GM12878 (cell line): ENCODE results near the gene P2RX6. TPM values are rescaled to one million over a fixed set of nuclear protein-coding genes. Genes with fewer than 3 reads are reported as not detected.
"Not testable (repeated sequence)": the region's sequence is repeated elsewhere in the genome, so short reads cannot be mapped to it uniquely, and the experiment has no call there.

Experiments
- ATAC-seq: fragments of 200-7000 bp; cut with Tn5 transposase; 3 replicates; pipeline ENCODE4 v1.9.1; 2020; ENCODE audit warnings: mild to moderate bottlenecking, moderate library complexity
- BruUV-seq: library from RNA; stranded (reverse); fragments of 400-500 nt; replicated peaks from 2 replicates; lab custom pipeline; 2021; lab: Mats Ljungman, UMichigan
- CTCF ChIA-PET: fragments of 300-600 bp; sonication (Branson Sonifier 250); formaldehyde crosslinking; extraction: SDS; loops from one replicate; lab custom pipeline; 2021; ENCODE audit warnings: inconsistent platforms; lab: Yijun Ruan, JAX
- POLR2A ChIA-PET: fragments of 350-600 bp; formaldehyde crosslinking; extraction: SDS; loops from one replicate; lab custom pipeline; 2021; ENCODE audit warnings: inconsistent platforms; lab: Charles Lee
- RAD21 ChIA-PET: fragments of 300-600 bp; sonication (Branson Sonifier 250); formaldehyde crosslinking; loops from one replicate; lab custom pipeline; 2023; ENCODE audit warnings: antibody characterized with exemption; ENCODE audit not compliant: unreplicated experiment; lab: Charles Lee
- SMC1A ChIA-PET: fragments of 300-600 bp; sonication (Branson Sonifier 250); formaldehyde crosslinking; loops from one replicate; lab custom pipeline; 2023; ENCODE audit not compliant: unreplicated experiment, uncharacterized antibody; lab: Charles Lee
- DNase-seq: peaks from one replicate; pipeline ENCODE4 v3.0.0-alpha.2; 2011; ENCODE audit warnings: low read depth, low spot score
- FAIRE-seq: peaks from 3 replicates; lab custom pipeline; 2011; peaks lifted over from hg19 to GRCh38; lab: Jason Lieb, UNC
- H2AFZ ChIP-seq: 2 replicates; pipeline ENCODE4 v1.6.0; 2011; ENCODE audit warnings: low read depth, low read length, control low read depth; ENCODE audit not compliant: control insufficient read depth
- H3K27ac ChIP-seq: 2 replicates; pipeline ENCODE4 v1.5.1; 2011; ENCODE audit warnings: control low read depth; ENCODE audit not compliant: control insufficient read depth, insufficient read depth
- H3K27me3 ChIP-seq, 2 experiments: replicated peaks in 1 of 2; 2 replicates each; pipeline versions ENCODE4 v1.6.0 to v1.6.1; 2011; ENCODE audit warnings: low read length in 1 of 2; ENCODE audit not compliant: control insufficient read depth in 2 of 2, insufficient read depth in 2 of 2
- H3K36me3 ChIP-seq, 2 experiments: 2 replicates each; pipeline ENCODE4 v1.5.1; 2011; ENCODE audit warnings: low read length in 1 of 2; ENCODE audit not compliant: control insufficient read depth in 2 of 2, insufficient read depth in 2 of 2
- H3K4me1 ChIP-seq: 2 replicates; pipeline ENCODE4 v1.6.1; 2011; ENCODE audit warnings: mild to moderate bottlenecking, low read length, moderate library complexity, mixed read lengths; ENCODE audit not compliant: control insufficient read depth, insufficient read depth
- H3K4me2 ChIP-seq: 2 replicates; pipeline ENCODE4 v1.6.0; 2011; ENCODE audit warnings: control low read depth; ENCODE audit not compliant: control insufficient read depth, insufficient read depth
- H3K4me3 ChIP-seq: fragments of 200-600 bp; sonication (generic); 2 replicates; pipeline ENCODE4 v1.5.1; 2016
- H3K79me2 ChIP-seq: 2 replicates; pipeline ENCODE4 v1.6.0; 2011; ENCODE audit warnings: low read length; ENCODE audit not compliant: control insufficient read depth, insufficient read depth
- H3K9ac ChIP-seq: 2 replicates; pipeline ENCODE4 v1.8.0; 2011; ENCODE audit warnings: low read length, control low read depth, mixed read lengths; ENCODE audit not compliant: control insufficient read depth, insufficient read depth
- H3K9me3 ChIP-seq: replicated peaks from 3 replicates; pipeline ENCODE4 v1.5.1; 2011; ENCODE audit warnings: mild to moderate bottlenecking, low read length; ENCODE audit not compliant: control insufficient read depth, insufficient read depth
- H4K20me1 ChIP-seq: 2 replicates; pipeline ENCODE4 v1.6.0; 2011; ENCODE audit not compliant: control insufficient read depth, insufficient read depth
- CBX3 ChIP-seq: fragments of 200-600 bp; sonication (generic); IDR thresholded peaks from 2 replicates; pipeline ENCODE4 v1.6.1; 2016; ENCODE audit warnings: low read depth, borderline replicate concordance
- RUNX3 ChIP-seq: IDR thresholded peaks from 2 replicates; pipeline ENCODE4 v1.6.1; 2012; ENCODE audit warnings: low read length, inconsistent platforms
- WGBS: methylation state at CpG from one replicate; pipeline ENCODE4 v1.1.6; 2016; ENCODE audit warnings: low lambda C conversion rate; ENCODE audit not compliant: insufficient replicate concordance, insufficient coverage; ENCODE audit errors: missing lambda C conversion rate; 5-methylcytosine and 5-hydroxymethylcytosine counted together
- in situ Hi-C: fragments of 300-500 bp; cut with MboI; formaldehyde crosslinking; loops from 9 replicates; pipeline ENCODE4 v1.14.3; 2018; ENCODE audit warnings: mixed read lengths
- intact Hi-C: fragments of 100-400 bp; cut with micrococcal nuclease; formaldehyde crosslinking; loops from one replicate; pipeline ENCODE4 v1.14.2; 2022; ENCODE audit not compliant: unreplicated experiment
- polyA plus RNA-seq, 11 experiments: library from polyadenylated mRNA; depleted of rRNA in 4 of 11; unstranded in 6 of 11; stranded (reverse) in 5 of 11; fragments of >200 nt; fragmentation: Nextera tagmentation in 4 of 11; fragmentation: Illumina TruSeq in 1 of 11; extraction: Ambion mirVana in 4 of 11; extraction: Trizol in 1 of 11; gene quantifications; 1 replicate in 1 of 11; 2 replicates in 10 of 11; pipeline versions ENCODE4 v1.2.1 to v1.2.3, GENCODE V29; 2011 to 2016; ENCODE audit warnings: inconsistent platforms in 2 of 11, missing spikeins in 2 of 11, low read depth in 1 of 11
- total RNA-seq, 4 experiments: library from RNA; depleted of rRNA in 3 of 4; stranded (reverse); fragments of >200 nt in 3 of 4; fragmentation: Illumina TruSeq in 1 of 4; extraction: Trizol in 1 of 4; gene quantifications; 2 replicates each; pipeline versions ENCODE4 v1.2.1 to v1.2.3, GENCODE V29; 2013 to 2021
- TF ChIP-seq, protein P1 (sequence below): fragments of 450-650 bp; IDR thresholded peaks from 2 replicates; pipeline ENCODE4 v1.6.1; 2017; ENCODE audit warnings: antibody characterized with exemption, mild to moderate bottlenecking, moderate library complexity

The P2RX6 gene
- total and polyA plus RNA-seq, 10 of the 15 experiments (the other 5 are each of a cell fraction or from before 2014, with no cell fraction given), result 0.03 to 0.21 (median 0.07) TPM; not detected in 5

DNA sequence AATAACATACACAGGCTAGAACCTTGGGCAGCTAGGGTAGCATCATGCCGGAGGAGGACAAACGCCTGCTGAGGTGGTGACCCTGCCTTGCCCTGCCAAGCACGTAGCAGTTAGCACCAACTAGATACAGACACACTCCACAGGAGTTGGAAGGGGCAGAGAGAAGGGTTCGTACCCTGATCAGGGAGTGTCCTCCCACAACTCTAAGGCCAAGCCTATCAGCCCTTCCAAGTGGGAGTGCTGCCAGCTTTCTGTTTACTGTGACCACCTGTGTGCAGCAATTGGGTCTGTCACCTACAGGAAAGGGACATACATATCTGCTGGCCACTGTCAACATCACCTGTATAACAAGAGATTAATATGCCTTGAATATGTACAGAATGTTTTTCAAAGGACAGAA lies 11.2 kb upstream of the P2RX6 start:
- Histone ChIP-seq H3K27me3 (no peaks in the 10 kb centered on the region), H3K4me3 (no peak overlapping the region; the same call in 1 of the 2 replicates), H3K4me1 (peaks cover 5% of the 10 kb centered on the region), H3K4me2 (peak overlapping the region; percentile 98), H4K20me1 (no peaks in the 10 kb centered on the region), H3K9me3 (no peaks in the 10 kb centered on the region), H3K27ac (no peak overlapping the region), H3K79me2 (peaks cover 21% of the 10 kb centered on the region), H3K9ac (no peak overlapping the region), H2AFZ (no peak overlapping the region), H3K36me3 (peaks cover 0 to 4% of the 10 kb centered on the region in 2 experiments; a peak in 1 of 4 replicates)
- DNase-seq (no peak), ATAC-seq (no peak), FAIRE-seq (no peak)
- in situ Hi-C loops (no loop called here), intact Hi-C loops (no loop called here)
- ChIA-PET RAD21 (interaction anchor here (1.7 kb wide), 1 partner anchor 87 kb away, joined by 3 read pairs; no protein-coding TSS in a partner anchor), CTCF (interaction anchor here (0.6 to 2.3 kb wide), 3 partner anchors 8 to 118 kb away, joined by 3 to 9 read pairs (median 4); no protein-coding TSS in a partner anchor), SMC1A (interaction anchor here (1.2 kb wide), 1 partner anchor 11 kb away, joined by 3 read pairs; the partner anchor contains the start of gene P2RX6), POLR2A (no interaction called here)
- 98% methylated on average over 4 of the region's 4 CpGs for WGBS
- BruUV-seq, result no TSS peak
- no peak for TF ChIP-seq CBX3
- no peak for TF ChIP-seq RUNX3
- TF ChIP-seq, protein P1, sequence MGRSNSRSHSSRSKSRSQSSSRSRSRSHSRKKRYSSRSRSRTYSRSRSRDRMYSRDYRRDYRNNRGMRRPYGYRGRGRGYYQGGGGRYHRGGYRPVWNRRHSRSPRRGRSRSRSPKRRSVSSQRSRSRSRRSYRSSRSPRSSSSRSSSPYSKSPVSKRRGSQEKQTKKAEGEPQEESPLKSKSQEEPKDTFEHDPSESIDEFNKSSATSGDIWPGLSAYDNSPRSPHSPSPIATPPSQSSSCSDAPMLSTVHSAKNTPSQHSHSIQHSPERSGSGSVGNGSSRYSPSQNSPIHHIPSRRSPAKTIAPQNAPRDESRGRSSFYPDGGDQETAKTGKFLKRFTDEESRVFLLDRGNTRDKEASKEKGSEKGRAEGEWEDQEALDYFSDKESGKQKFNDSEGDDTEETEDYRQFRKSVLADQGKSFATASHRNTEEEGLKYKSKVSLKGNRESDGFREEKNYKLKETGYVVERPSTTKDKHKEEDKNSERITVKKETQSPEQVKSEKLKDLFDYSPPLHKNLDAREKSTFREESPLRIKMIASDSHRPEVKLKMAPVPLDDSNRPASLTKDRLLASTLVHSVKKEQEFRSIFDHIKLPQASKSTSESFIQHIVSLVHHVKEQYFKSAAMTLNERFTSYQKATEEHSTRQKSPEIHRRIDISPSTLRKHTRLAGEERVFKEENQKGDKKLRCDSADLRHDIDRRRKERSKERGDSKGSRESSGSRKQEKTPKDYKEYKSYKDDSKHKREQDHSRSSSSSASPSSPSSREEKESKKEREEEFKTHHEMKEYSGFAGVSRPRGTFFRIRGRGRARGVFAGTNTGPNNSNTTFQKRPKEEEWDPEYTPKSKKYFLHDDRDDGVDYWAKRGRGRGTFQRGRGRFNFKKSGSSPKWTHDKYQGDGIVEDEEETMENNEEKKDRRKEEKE, result no peak

DNA sequence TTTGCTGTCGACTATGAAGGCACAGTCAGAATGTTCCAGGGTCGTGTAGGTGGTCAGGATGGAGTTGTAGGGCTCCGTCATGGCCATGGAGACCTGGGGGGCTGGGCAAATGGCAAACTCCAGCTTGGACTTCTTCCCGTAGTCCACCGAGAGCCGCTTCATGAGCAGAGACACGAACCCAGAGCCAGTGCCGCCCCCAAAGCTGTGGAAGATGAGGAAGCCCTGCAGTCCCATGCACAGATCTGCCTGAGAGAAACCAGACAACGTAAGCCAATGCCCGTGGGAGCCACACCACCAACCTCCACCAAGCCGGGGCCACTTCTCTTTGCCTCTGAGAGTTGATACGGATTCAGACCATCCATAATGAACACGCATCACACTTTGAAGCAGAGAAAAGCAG lies 5.8 kb upstream of the P2RX6 start:
- SMC1A ChIA-PET, intact Hi-C loops, H3K9ac ChIP-seq, H4K20me1 ChIP-seq, H3K4me1 ChIP-seq, BruUV-seq, FAIRE-seq, H3K27ac ChIP-seq, ATAC-seq, H3K79me2 ChIP-seq, H2AFZ ChIP-seq, H3K36me3 ChIP-seq, H3K4me3 ChIP-seq, H3K9me3 ChIP-seq, H3K27me3 ChIP-seq, H3K4me2 ChIP-seq, DNase-seq, in situ Hi-C loops, RAD21 ChIA-PET, POLR2A ChIA-PET: not testable (repeated sequence)
- CTCF ChIA-PET, result interaction anchor here (0.6 kb wide), 1 partner anchor 10 kb away, joined by 3 read pairs; no protein-coding TSS in a partner anchor
- WGBS, result 67% methylated on average over 13 of the region's 13 CpGs
